Activated naive CD4-positive, alpha-beta T cell treated with anti-CD3 and anti-CD28 coated beads for 36 hours (primary cell): ENCODE results near the gene KCNQ1. TPM values are rescaled to one million over a fixed set of nuclear protein-coding genes. Genes with fewer than 3 reads are reported as not detected.

Experiments
- CTCF ChIA-PET: fragments of 350-600 bp; sonication (Branson Sonifier 250); formaldehyde crosslinking; loops from one replicate; lab custom pipeline; 2021; ENCODE audit warnings: antibody characterized with exemption; lab: Charles Lee
- DNase-seq: peaks from one replicate; pipeline ENCODE4 v3.0.0-alpha.2; 2020
- H3K27ac Mint-ChIP-seq: one replicate; pipeline ENCODE4 v1.8.0; 2021; ENCODE audit warnings: mild to moderate bottlenecking, mixed read lengths
- H3K27me3 Mint-ChIP-seq: one replicate; pipeline ENCODE4 v1.8.0; 2021; ENCODE audit warnings: low read depth, mixed read lengths
- H3K36me3 Mint-ChIP-seq: one replicate; pipeline ENCODE4 v1.8.0; 2021; ENCODE audit warnings: low read depth, mixed read lengths
- H3K4me1 Mint-ChIP-seq: one replicate; pipeline ENCODE4 v1.8.0; 2021; ENCODE audit warnings: low read depth, mixed read lengths
- H3K4me3 Mint-ChIP-seq: one replicate; pipeline ENCODE4 v1.8.0; 2021; ENCODE audit warnings: mild to moderate bottlenecking, moderate library complexity, mixed read lengths
- H3K9me3 Mint-ChIP-seq: one replicate; pipeline ENCODE4 v1.8.0; 2021; ENCODE audit warnings: mixed read lengths
- intact Hi-C: fragments of 100-400 bp; cut with micrococcal nuclease; formaldehyde crosslinking; loops from one replicate; pipeline ENCODE4 v1.15.1; 2023
- total RNA-seq, 2 experiments: library from RNA; stranded (reverse); gene quantifications; one replicate each; pipeline ENCODE4 v1.2.3, GENCODE V29; 2021

KCNQ1 gene
- total RNA-seq, 2 experiments from 2014 or later, result 10.6 to 10.8 TPM

GRCh38 chr11:2789791-2790567 is 345.2 kb downstream of the KCNQ1 start:
- Mint-ChIP-seq H3K9me3 (no peaks in the 10 kb centered on the region), H3K27ac (no peak overlapping the region), H3K4me3 (no peak overlapping the region), H3K36me3 (peaks cover 1% of the 10 kb centered on the region), H3K27me3 (no peaks in the 10 kb centered on the region), H3K4me1 (peaks cover 8% of the 10 kb centered on the region)
- intact Hi-C loops, result no loop called here
- DNase-seq, result peak; percentile 2
- CTCF ChIA-PET, result interaction anchor here (1.4 kb wide), 1 partner anchor 98 kb away, joined by 4 read pairs; no protein-coding TSS in a partner anchor

DNA sequence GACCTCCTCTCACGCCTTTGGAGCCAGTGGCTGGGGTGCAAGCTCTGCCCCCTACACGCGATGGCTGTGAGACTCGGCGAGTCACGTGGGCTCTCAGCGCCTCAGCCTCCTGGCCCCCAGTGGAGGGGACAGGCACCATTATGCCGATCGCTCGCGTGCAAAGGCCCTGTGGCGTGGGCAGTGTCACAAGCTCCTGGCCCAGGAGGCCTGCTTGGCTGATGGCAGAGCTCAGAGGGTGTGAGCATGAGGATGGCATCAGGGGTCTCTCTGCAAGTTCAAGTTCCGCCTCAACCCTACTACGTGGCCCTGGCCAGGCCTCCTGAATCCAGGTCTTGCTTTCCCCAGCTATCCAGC is 345.7 kb downstream of the KCNQ1 start:
- CTCF ChIA-PET, result interaction anchor here (1.4 kb wide), 1 partner anchor 97 kb away, joined by 4 read pairs; no protein-coding TSS in a partner anchor
- H3K27ac Mint-ChIP-seq, result no peak overlapping the region
- peaks cover 6% of the 10 kb centered on the region for H3K4me1 Mint-ChIP-seq
- intact Hi-C loops, result no loop called here
- peaks cover 1% of the 10 kb centered on the region for H3K36me3 Mint-ChIP-seq
- no peak overlapping the region for H3K4me3 Mint-ChIP-seq
- no peaks in the 10 kb centered on the region for H3K9me3 Mint-ChIP-seq
- peak; percentile 3 for DNase-seq
- H3K27me3 Mint-ChIP-seq, result no peaks in the 10 kb centered on the region

- Mint-ChIP-seq H3K27me3 (no peaks in the 10 kb centered on the region), H3K4me3 (peak overlapping the region; percentile 6), H3K36me3 (peaks cover 1% of the 10 kb centered on the region), H3K27ac (no peak overlapping the region), H3K9me3 (no peaks in the 10 kb centered on the region), H3K4me1 (peaks cover 6% of the 10 kb centered on the region)
- intact Hi-C loops, result no loop called here
- CTCF ChIA-PET, result interaction anchor here (1.4 kb wide), 1 partner anchor 97 kb away, joined by 4 read pairs; no protein-coding TSS in a partner anchor
- DNase-seq, result peak; percentile 3
These were observed 346.3 kb downstream of the KCNQ1 start for GRCh38 chr11:2791139-2791520.

GRCh38 chr11:2791521-2792380 is 346.9 kb downstream of the KCNQ1 start:
- Mint-ChIP-seq H3K4me3 (peak overlapping the region; percentile 68), H3K27ac (no peak overlapping the region)

DNA sequence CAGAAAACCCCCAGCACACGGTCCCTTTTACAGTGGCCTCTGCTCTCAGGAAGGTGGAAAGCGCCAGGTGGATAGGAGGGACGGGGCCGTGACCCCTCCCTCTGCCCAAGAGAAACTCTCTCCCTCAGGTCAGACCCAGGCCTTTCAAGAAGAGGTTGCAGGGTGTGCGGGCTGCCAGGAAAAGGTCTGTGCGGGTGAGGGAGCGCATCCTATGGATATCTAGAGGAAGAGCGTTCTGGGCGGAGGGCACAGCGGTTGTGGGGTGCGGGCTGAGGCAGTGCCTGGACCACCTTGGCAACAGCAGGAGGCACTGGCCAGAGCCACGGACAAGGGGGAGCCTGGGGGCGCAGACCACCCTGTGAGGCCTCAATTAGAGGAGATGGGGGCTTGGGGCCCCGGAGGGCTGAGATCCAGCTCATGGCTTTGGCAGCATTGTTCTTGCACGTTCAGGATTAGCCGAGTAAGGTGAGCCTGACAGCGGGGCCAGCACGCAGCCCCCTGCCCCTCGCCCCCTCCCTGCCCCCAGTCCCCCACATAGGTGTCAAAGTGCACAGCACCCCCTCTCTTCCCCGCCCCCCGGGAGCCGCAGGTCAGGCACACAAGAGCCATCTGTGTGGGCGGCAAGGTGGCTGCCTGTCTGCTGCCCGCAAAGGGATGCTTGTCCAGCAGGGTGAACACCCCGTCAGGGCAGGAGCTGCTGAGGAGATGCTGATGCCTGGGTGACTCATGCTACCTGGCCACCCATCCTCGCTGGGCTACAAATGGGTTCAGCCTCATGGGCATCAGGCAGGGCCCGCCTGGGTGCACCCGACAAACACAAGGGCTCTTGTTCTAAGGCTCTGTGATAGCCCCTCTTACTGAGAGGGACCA is 347.8 kb downstream of the KCNQ1 start:
- Mint-ChIP-seq H3K9me3 (no peaks in the 10 kb centered on the region), H3K4me3 (peak overlapping the region; percentile 68), H3K36me3 (peaks cover 1% of the 10 kb centered on the region), H3K27me3 (no peaks in the 10 kb centered on the region), H3K4me1 (peaks cover 6% of the 10 kb centered on the region), H3K27ac (no peak overlapping the region)
- DNase-seq, result no peak
- intact Hi-C loops, result no loop called here
- CTCF ChIA-PET, result no interaction called here

More at GRCh38 chr11:2791521-2792380, 346.9 kb downstream of the KCNQ1 start:
- CTCF ChIA-PET, result no interaction called here
- intact Hi-C loops, result no loop called here
- H3K4me1 Mint-ChIP-seq, result peaks cover 6% of the 10 kb centered on the region
- H3K36me3 Mint-ChIP-seq, result peaks cover 1% of the 10 kb centered on the region
- no peaks in the 10 kb centered on the region for H3K27me3 Mint-ChIP-seq
- peak; percentile 55 for DNase-seq
- no peaks in the 10 kb centered on the region for H3K9me3 Mint-ChIP-seq

- intact Hi-C loops, result no loop called here
- no peak for DNase-seq
- H3K4me3 Mint-ChIP-seq, result no peak overlapping the region
- H3K27me3 Mint-ChIP-seq, result no peaks in the 10 kb centered on the region
- H3K9me3 Mint-ChIP-seq, result no peaks in the 10 kb centered on the region
- peaks cover 1% of the 10 kb centered on the region for H3K36me3 Mint-ChIP-seq
- H3K27ac Mint-ChIP-seq, result no peak overlapping the region
- H3K4me1 Mint-ChIP-seq, result peaks cover 6% of the 10 kb centered on the region
- CTCF ChIA-PET, result no interaction called here
These were observed 348.9 kb downstream of the KCNQ1 start for GRCh38 chr11:2793701-2794045.

DNA sequence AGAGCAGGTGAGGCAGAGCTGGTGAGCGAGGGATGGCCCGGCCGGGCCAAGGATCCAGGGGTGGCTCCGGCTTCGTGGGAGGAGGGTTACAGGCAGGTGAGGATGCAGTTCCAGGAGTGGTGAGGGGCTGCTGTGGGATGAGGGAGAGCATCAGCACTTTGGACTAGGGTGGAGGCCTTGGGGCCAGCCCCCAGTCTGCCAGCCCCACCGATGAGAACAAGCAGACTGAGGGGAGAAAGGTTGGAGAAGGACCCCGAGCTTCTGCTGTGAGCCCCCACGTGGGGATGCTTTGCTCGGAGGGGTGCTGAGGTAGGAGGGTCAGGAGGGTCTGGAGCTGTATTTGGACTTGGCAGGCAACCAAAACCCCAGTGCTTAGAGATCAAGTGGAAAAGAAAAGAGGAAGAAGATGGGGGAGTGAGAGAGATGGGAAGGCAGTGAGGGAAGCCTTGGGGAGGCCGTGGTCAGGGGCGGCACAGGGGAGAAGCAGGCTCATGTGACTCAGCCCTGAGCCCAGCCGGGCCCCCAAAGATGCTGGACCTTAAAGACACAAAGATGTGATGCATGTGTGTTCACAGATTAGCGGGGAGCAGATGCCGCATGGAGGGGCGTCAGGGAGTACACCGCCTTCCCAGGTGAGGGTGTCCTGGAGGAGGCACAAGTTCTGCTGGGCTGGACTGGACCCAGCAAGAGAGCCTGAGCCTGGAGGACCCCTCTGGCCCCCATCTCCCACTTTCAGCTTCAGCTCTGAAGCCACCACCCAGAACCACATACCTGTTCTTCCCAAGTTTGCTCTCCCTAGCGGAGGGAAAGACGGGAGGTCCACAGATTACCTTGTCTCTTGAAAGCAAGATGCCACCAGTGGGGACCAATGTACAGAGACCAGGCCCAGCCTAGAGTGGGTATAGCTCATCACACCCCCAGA is 349.5 kb downstream of the KCNQ1 start:
- no peak overlapping the region for H3K4me3 Mint-ChIP-seq
- H3K36me3 Mint-ChIP-seq, result peaks cover 1% of the 10 kb centered on the region
- CTCF ChIA-PET, result no interaction called here
- no peak overlapping the region for H3K27ac Mint-ChIP-seq
- no peak for DNase-seq
- intact Hi-C loops, result no loop called here
- no peaks in the 10 kb centered on the region for H3K27me3 Mint-ChIP-seq
- H3K9me3 Mint-ChIP-seq, result no peaks in the 10 kb centered on the region
- H3K4me1 Mint-ChIP-seq, result peaks cover 6% of the 10 kb centered on the region

GRCh38 chr11:2794968-2795322 is 350.1 kb downstream of the KCNQ1 start:
- H3K9me3 Mint-ChIP-seq, result no peaks in the 10 kb centered on the region
- H3K4me1 Mint-ChIP-seq, result peaks cover 6% of the 10 kb centered on the region
- H3K36me3 Mint-ChIP-seq, result peaks cover 1% of the 10 kb centered on the region
- no peak overlapping the region for H3K4me3 Mint-ChIP-seq
- CTCF ChIA-PET, result no interaction called here
- no peaks in the 10 kb centered on the region for H3K27me3 Mint-ChIP-seq
- no peak overlapping the region for H3K27ac Mint-ChIP-seq
- intact Hi-C loops, result no loop called here
- peak; percentile 1 for DNase-seq

DNA sequence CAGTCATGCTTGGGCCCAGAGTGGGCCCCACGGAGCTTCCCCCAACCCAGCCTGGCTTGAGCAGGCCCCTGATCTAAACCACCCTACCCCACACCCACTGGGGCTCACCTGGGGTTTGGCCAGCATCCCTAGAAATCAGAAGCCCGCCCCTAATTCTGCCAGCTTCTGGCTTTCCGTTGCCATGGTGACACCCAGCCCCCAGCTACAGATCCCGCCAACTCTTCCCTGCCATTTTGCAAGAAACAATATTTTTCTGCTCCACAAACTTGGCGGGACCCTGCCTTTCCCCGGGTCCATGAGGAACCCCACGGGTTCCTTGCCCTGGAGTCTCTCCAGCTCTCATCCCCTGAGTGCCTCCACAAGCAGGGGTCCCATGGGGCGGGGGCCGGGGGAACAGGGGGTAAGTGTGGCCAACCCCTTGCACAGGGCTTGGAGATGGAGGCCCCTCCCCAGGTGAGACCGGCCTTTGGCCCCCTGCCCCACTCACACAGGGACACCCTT is 350.7 kb downstream of the KCNQ1 start:
- intact Hi-C loops, result no loop called here
- H3K4me1 Mint-ChIP-seq, result peaks cover 6% of the 10 kb centered on the region

DNA sequence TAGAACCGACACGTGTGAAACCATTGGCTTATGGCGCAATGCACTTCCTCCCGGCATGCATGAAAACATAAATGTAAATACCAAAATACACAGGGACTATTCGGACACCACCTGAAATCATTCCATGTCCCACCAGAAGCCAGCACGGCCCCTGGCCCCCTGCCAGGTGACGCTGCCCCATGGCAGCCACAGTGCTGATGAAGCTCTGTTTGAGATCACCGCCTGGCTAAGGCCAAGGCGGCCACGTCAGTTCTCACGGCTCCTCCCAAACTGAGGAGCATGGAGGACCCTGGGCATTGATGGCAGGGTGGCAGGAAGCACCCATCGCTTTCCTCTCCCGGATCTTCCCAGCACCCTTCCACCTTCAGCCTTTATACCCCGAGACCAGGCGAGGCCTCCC is 351.3 kb downstream of the KCNQ1 start:
- Mint-ChIP-seq H3K27ac (no peak overlapping the region), H3K4me3 (no peak overlapping the region), H3K27me3 (no peaks in the 10 kb centered on the region), H3K9me3 (no peaks in the 10 kb centered on the region), H3K4me1 (peaks cover 3% of the 10 kb centered on the region), H3K36me3 (no peaks in the 10 kb centered on the region)
- no peak for DNase-seq
- CTCF ChIA-PET, result no interaction called here
- intact Hi-C loops, result no loop called here

More for the DNA sequence above, 350.7 kb downstream of the KCNQ1 start:
- peak; percentile 0 for DNase-seq
- peaks cover 1% of the 10 kb centered on the region for H3K36me3 Mint-ChIP-seq
- H3K4me3 Mint-ChIP-seq, result no peak overlapping the region
- no peaks in the 10 kb centered on the region for H3K27me3 Mint-ChIP-seq
- CTCF ChIA-PET, result no interaction called here
- no peak overlapping the region for H3K27ac Mint-ChIP-seq
- H3K9me3 Mint-ChIP-seq, result no peaks in the 10 kb centered on the region

- Mint-ChIP-seq H3K27ac (no peak overlapping the region), H3K9me3 (no peaks in the 10 kb centered on the region), H3K27me3 (no peaks in the 10 kb centered on the region), H3K4me1 (peaks cover 3% of the 10 kb centered on the region), H3K4me3 (no peak overlapping the region), H3K36me3 (no peaks in the 10 kb centered on the region)
- CTCF ChIA-PET, result no interaction called here
- intact Hi-C loops, result no loop called here
- DNase-seq, result peak; percentile 2
These were observed 351.8 kb downstream of the KCNQ1 start for GRCh38 chr11:2796508-2797113.
